KMS-11 (cell line): ENCODE results near the gene SHANK2.

Source experiments
- H2AFZ ChIP-seq: fragments of 200-600 bp; sonication (generic); 2 replicates; pipeline ENCODE4 v1.6.1; 2016; ENCODE audit warnings: antibody characterized with exemption, mixed run types, low read depth
- H3K27ac ChIP-seq: fragments of 200-600 bp; sonication (generic); 2 replicates; pipeline ENCODE4 v1.6.1; 2016; ENCODE audit warnings: mild to moderate bottlenecking, mixed run types
- H3K27me3 ChIP-seq: fragments of 200-600 bp; sonication (generic); 2 replicates; pipeline ENCODE4 v1.6.1; 2017; ENCODE audit warnings: mild to moderate bottlenecking, low read depth, mixed run types, moderate library complexity; ENCODE audit not compliant: insufficient read depth
- H3K36me3 ChIP-seq: fragments of 200-600 bp; sonication (generic); 2 replicates; pipeline ENCODE4 v1.6.1; 2017; ENCODE audit warnings: mild to moderate bottlenecking, mixed run types; ENCODE audit not compliant: insufficient read depth
- H3K4me1 ChIP-seq: fragments of 200-600 bp; sonication (generic); 2 replicates; pipeline ENCODE4 v1.6.1; 2016; ENCODE audit warnings: mild to moderate bottlenecking, low read depth, mixed run types; ENCODE audit not compliant: poor library complexity, severe bottlenecking
- H3K4me2 ChIP-seq: fragments of 200-600 bp; sonication (generic); 2 replicates; pipeline ENCODE4 v1.7.0; 2016; ENCODE audit warnings: mild to moderate bottlenecking, mixed run types
- H3K4me3 ChIP-seq: fragments of 200-600 bp; sonication (generic); IDR thresholded peaks from 2 replicates; pipeline ENCODE4 v1.6.1; 2017; ENCODE audit warnings: low read depth, low read length, mixed read lengths; ENCODE audit not compliant: insufficient read depth
- H3K79me2 ChIP-seq: fragments of 200-600 bp; sonication (generic); 2 replicates; pipeline ENCODE4 v1.6.1; 2016; ENCODE audit warnings: low read depth, mixed run types; ENCODE audit not compliant: insufficient read depth
- H3K9ac ChIP-seq: fragments of 200-600 bp; sonication (generic); 2 replicates; pipeline ENCODE4 v1.6.1; 2016; ENCODE audit warnings: mild to moderate bottlenecking, mixed run types
- H4K20me1 ChIP-seq: fragments of 200-600 bp; sonication (generic); 2 replicates; pipeline ENCODE4 v1.6.1; 2016; ENCODE audit warnings: mild to moderate bottlenecking, mixed run types; ENCODE audit not compliant: insufficient read depth
- CTCF ChIP-seq: fragments of 200-600 bp; sonication (generic); conservative IDR thresholded peaks from 2 replicates; pipeline ENCODE4 v1.6.1; 2017; ENCODE audit warnings: low read depth, mild to moderate bottlenecking, antibody characterized with exemption, low read length, moderate library complexity, mixed read lengths

SHANK2 gene

GRCh38 chr11:71218789-71219499 lies 33.4 kb downstream of the SHANK2 start:
- Histone ChIP-seq H3K27ac (no peak overlapping the region), H3K4me2 (no peak overlapping the region)

GRCh38 chr11:71215425-71215965 lies 36.9 kb downstream of the SHANK2 start:
- no peak overlapping the region for H3K4me3 ChIP-seq

More at GRCh38 chr11:71218789-71219499, 33.4 kb downstream of the SHANK2 start:
- TF ChIP-seq CTCF, result no peak
- no peak overlapping the region for H3K9ac ChIP-seq
- no peaks in the 10 kb centered on the region for H3K27me3 ChIP-seq
- no peaks in the 10 kb centered on the region for H3K79me2 ChIP-seq
- no peaks in the 10 kb centered on the region for H3K4me1 ChIP-seq
- no peaks in the 10 kb centered on the region for H3K36me3 ChIP-seq
- no peaks in the 10 kb centered on the region for H4K20me1 ChIP-seq
- no peak overlapping the region for H3K4me3 ChIP-seq
- no peak overlapping the region for H2AFZ ChIP-seq

GRCh38 chr11:71214553-71215424 lies 37.6 kb downstream of the SHANK2 start:
- TF ChIP-seq CTCF, result no peak
- no peak overlapping the region for H3K9ac ChIP-seq
- H3K27me3 ChIP-seq, result 0 out of 2 replicates have a peak, but pooled peaks cover 3% of the 10 kb centered on the region
- no peak overlapping the region for H3K4me2 ChIP-seq
- no peaks in the 10 kb centered on the region for H3K4me1 ChIP-seq
- no peak overlapping the region for H3K4me3 ChIP-seq
- no peaks in the 10 kb centered on the region for H4K20me1 ChIP-seq
- no peak overlapping the region for H3K27ac ChIP-seq
- no peak overlapping the region for H2AFZ ChIP-seq
- H3K36me3 ChIP-seq, result no peaks in the 10 kb centered on the region
- H3K79me2 ChIP-seq, result no peaks in the 10 kb centered on the region

More at GRCh38 chr11:71215425-71215965, 36.9 kb downstream of the SHANK2 start:
- Histone ChIP-seq H3K9ac (no peak overlapping the region), H3K4me2 (no peak overlapping the region), H4K20me1 (no peaks in the 10 kb centered on the region), H3K79me2 (no peaks in the 10 kb centered on the region), H2AFZ (no peak overlapping the region), H3K4me1 (no peaks in the 10 kb centered on the region), H3K27me3 (0 out of 2 replicates have a peak, but pooled peaks cover 3% of the 10 kb centered on the region), H3K36me3 (no peaks in the 10 kb centered on the region), H3K27ac (no peak overlapping the region)
- TF ChIP-seq CTCF, result no peak

- no peaks in the 10 kb centered on the region for H3K79me2 ChIP-seq
- H3K4me1 ChIP-seq, result no peaks in the 10 kb centered on the region
- no peaks in the 10 kb centered on the region for H3K36me3 ChIP-seq
- TF ChIP-seq CTCF, result no peak
- no peak overlapping the region for H3K9ac ChIP-seq
- H3K27ac ChIP-seq, result no peak overlapping the region
- 0 out of 2 replicates have a peak, but pooled peaks cover 3% of the 10 kb centered on the region for H3K27me3 ChIP-seq
- no peak overlapping the region for H3K4me2 ChIP-seq
- H2AFZ ChIP-seq, result no peak overlapping the region
- H4K20me1 ChIP-seq, result no peaks in the 10 kb centered on the region
- H3K4me3 ChIP-seq, result no peak overlapping the region
These were observed 38.5 kb downstream of the SHANK2 start for GRCh38 chr11:71213696-71214552.
